HL-60 (cell line): Measurements from ENCODE around the gene WDR45B.

Experiments
- DNase-seq, 2 experiments: peaks; one replicate each; pipeline ENCODE4 v3.0.0-alpha.2; 2010 to 2020; ENCODE audit warnings: low read depth in 1 of 2, low spot score in 1 of 2
- H3K27ac ChIP-seq: fragments of 250-450 bp; sonication (Bioruptor Pico); replicated peaks from 2 replicates; pipeline ENCODE4 v1.5.1; 2020; ENCODE audit warnings: mild to moderate bottlenecking, moderate library complexity
- H3K27me3 ChIP-seq: fragments of 250-450 bp; sonication (Bioruptor Pico); 2 replicates; pipeline ENCODE4 v1.5.1; 2021; ENCODE audit warnings: mild to moderate bottlenecking, moderate library complexity; ENCODE audit not compliant: insufficient read depth, poor library complexity, severe bottlenecking
- H3K4me3 ChIP-seq: replicated peaks from 2 replicates; pipeline ENCODE4 v1.5.1; 2011; ENCODE audit warnings: mild to moderate bottlenecking, control low read depth, low read length; ENCODE audit not compliant: insufficient read depth
- GABPA ChIP-seq: IDR thresholded peaks from 2 replicates; pipeline ENCODE4 v1.6.1; 2012; ENCODE audit warnings: low read depth
- POLR2AphosphoS5 ChIP-seq: IDR thresholded peaks from 2 replicates; pipeline ENCODE4 v1.6.1; 2012; ENCODE audit warnings: low read depth
- REST ChIP-seq: IDR thresholded peaks from 2 replicates; pipeline ENCODE4 v1.6.1; 2012; ENCODE audit warnings: low read depth; ENCODE audit not compliant: insufficient replicate concordance
- SPI1 ChIP-seq: IDR thresholded peaks from 2 replicates; pipeline ENCODE4 v1.6.1; 2012; ENCODE audit warnings: low read depth, mild to moderate bottlenecking, borderline replicate concordance
- TF ChIP-seq, protein P1 (sequence below): IDR thresholded peaks from one replicate; pipeline ENCODE4 v1.5.1; 2011; ENCODE audit warnings: low read length, control low read depth, inconsistent platforms; ENCODE audit not compliant: insufficient read depth

WDR45B gene

DNA sequence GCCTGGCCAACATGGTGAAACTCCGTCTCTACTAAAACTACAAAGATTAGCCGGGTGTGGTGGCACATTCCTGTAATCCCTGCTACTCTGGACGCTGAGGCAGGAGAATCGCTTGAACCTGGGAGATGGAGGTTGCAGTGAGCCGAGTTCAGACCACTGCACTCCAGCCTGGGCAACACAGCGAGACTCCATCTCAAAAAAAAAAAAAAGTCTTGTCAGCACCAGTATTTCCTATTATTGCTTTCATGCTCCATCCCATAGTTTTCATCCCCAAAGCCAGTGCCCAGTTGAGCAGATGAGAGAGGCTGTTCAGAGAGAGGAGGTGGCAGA, 58.4 kb downstream of the WDR45B start:
- DNase-seq: no peak

GRCh38 chr17:82588266-82589175, 59.7 kb downstream of the WDR45B start:
- no peak for TF ChIP-seq SPI1
- no peak for TF ChIP-seq POLR2AphosphoS5
- TF ChIP-seq REST: no peak
- TF ChIP-seq GABPA: no peak
- TF ChIP-seq, protein P1, sequence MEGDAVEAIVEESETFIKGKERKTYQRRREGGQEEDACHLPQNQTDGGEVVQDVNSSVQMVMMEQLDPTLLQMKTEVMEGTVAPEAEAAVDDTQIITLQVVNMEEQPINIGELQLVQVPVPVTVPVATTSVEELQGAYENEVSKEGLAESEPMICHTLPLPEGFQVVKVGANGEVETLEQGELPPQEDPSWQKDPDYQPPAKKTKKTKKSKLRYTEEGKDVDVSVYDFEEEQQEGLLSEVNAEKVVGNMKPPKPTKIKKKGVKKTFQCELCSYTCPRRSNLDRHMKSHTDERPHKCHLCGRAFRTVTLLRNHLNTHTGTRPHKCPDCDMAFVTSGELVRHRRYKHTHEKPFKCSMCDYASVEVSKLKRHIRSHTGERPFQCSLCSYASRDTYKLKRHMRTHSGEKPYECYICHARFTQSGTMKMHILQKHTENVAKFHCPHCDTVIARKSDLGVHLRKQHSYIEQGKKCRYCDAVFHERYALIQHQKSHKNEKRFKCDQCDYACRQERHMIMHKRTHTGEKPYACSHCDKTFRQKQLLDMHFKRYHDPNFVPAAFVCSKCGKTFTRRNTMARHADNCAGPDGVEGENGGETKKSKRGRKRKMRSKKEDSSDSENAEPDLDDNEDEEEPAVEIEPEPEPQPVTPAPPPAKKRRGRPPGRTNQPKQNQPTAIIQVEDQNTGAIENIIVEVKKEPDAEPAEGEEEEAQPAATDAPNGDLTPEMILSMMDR: no peak
- H3K27me3 ChIP-seq: no peaks in the 10 kb centered on the region
- no peak overlapping the region for H3K4me3 ChIP-seq
- H3K27ac ChIP-seq: no peak overlapping the region
- no peak for DNase-seq

More for the DNA sequence above, 58.4 kb downstream of the WDR45B start:
- Histone ChIP-seq H3K27me3 (no peaks in the 10 kb centered on the region), H3K4me3 (no peak overlapping the region), H3K27ac (peak overlapping the region; percentile 89)
- TF ChIP-seq SPI1 (no peak), GABPA (no peak), POLR2AphosphoS5 (no peak), REST (no peak)
- TF ChIP-seq, protein P1: no peak

DNA sequence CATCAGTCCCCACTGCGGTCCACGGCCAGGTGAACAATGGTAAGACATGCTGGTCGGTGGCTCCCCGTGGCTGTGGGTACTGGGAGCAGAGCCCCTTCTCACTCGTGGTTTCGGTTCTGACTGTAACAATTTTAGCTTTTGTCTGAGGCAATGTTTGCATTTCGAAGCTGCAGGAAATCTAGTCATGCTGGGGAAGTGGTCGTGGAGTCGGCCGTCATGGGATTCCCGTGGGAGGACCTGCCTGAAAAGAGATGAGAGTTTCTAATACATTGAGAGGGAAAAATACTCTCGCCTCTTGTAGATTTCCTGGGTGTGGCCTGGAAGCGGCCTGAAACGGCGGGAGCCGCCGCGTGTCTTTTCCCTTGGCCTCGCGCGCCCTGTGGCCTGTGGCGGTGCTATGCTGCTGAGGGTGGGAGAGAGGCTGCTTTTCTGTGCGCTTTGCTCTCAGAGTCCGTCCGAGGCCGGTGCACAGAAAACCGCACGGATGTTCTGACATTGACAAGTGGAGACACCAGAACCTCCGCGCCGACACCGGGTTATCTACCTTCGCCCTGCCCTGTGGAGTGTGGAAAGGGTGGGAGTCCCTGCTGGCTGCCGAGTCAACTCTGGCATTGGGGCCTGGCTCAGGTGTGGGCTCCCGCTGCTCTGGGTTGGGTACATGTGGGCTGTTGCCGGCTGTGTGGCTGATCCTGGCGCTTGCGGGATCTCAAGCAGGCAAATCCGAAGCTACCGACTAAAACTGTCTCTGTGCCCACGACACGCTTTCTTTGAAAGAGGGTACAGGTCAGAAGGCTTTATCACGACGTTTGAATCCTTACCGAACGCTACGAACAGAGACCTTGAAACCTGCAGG, 60.8 kb downstream of the WDR45B start:
- Histone ChIP-seq H3K4me3 (no peak overlapping the region), H3K27ac (no peak overlapping the region; the same call in 1 of the 2 replicates), H3K27me3 (no peaks in the 10 kb centered on the region)
- DNase-seq: no peak
- TF ChIP-seq, protein P1: no peak
- TF ChIP-seq SPI1 (no peak), GABPA (no peak), POLR2AphosphoS5 (no peak), REST (no peak)
